ENCODE data around the gene PAGE2. TPM values are rescaled to one million over a fixed set of nuclear protein-coding genes. Genes with fewer than 3 reads are reported as not detected.
"Not testable (repeated sequence)": the region's sequence is repeated elsewhere in the genome, so short reads cannot be mapped to it uniquely, and the experiment has no call there.

PAGE2 gene
- total and polyA plus RNA-seq, 4 donors, result not detected

- ATAC-seq (ENCODE audit: low FRiP score) (no peak), DNase-seq (no peak)
- Histone ChIP-seq H3K4me3 (ENCODE audit: low read length in 2 of 2) (no peak within 1 kb of the TSS), H3K4me1 (ENCODE audit: control insufficient read depth in 1 of 2, insufficient read depth in 2 of 2, low read length in 2 of 2) (no peaks in the 10 kb centered on the region), H3K9me3 (ENCODE audit: control insufficient read depth, low read length) (no peaks in the 10 kb centered on the region), H3K36me3 (ENCODE audit: control insufficient read depth in 1 of 2, insufficient read depth in 2 of 2, low read length in 1 of 2) (no peaks in the 10 kb centered on the region), H3K27ac (ENCODE audit: low read depth in 1 of 2, low read length in 2 of 2) (no peak within 1 kb of the TSS), H3K27me3 (ENCODE audit: control insufficient read depth in 1 of 2, insufficient read depth in 2 of 2, low read length in 1 of 2) (no peaks in the 10 kb centered on the region)
- WGBS, 2 donors, result 75 to 92% methylated on average over 36 of the region's 36 CpGs
- intact Hi-C loops (cut with DNase I), result no loop called here
These were observed 13.9 kb upstream of the PAGE2 start, which contains the start of gene PAGE2B for GRCh38 chrX:55074851-55075467. Gene PAGE2B, plus strand, starts transcription at chrX:55075030. Its CDS starts 1,012 bp downstream, at chrX:55076042.

GRCh38 chrX:55098691-55099090 is 9.9 kb downstream of the PAGE2 start:
- H3K4me1 ChIP-seq (ENCODE audit: control insufficient read depth in 1 of 2, insufficient read depth in 2 of 2, low read length in 2 of 2), result no peaks in the 10 kb centered on the region

GRCh38 chrX:55099162-55099561 is 10.3 kb downstream of the PAGE2 start:
- Histone ChIP-seq H3K27me3 (ENCODE audit: control insufficient read depth in 1 of 2, insufficient read depth in 2 of 2, low read length in 1 of 2) (no peaks in the 10 kb centered on the region), H3K27ac (ENCODE audit: low read depth in 1 of 2, low read length in 2 of 2) (no peak overlapping the region), H3K36me3 (ENCODE audit: control insufficient read depth in 1 of 2, insufficient read depth in 2 of 2, low read length in 1 of 2) (no peaks in the 10 kb centered on the region), H3K4me3 (ENCODE audit: low read length in 2 of 2) (no peak overlapping the region), H3K4me1 (ENCODE audit: control insufficient read depth in 1 of 2, insufficient read depth in 2 of 2, low read length in 2 of 2) (no peaks in the 10 kb centered on the region), H3K9me3 (ENCODE audit: control insufficient read depth, low read length) (no peaks in the 10 kb centered on the region)
- intact Hi-C loops (cut with DNase I), result no loop called here
- no peak for DNase-seq
- no peak for ATAC-seq (ENCODE audit: low FRiP score)
- 51 to 72% methylated on average over 1 of the region's 1 CpG for WGBS, 2 donors

More at GRCh38 chrX:55098691-55099090, 9.9 kb downstream of the PAGE2 start:
- 40 to 43% methylated on average over 2 of the region's 2 CpGs for WGBS, 2 donors
- no peak for ATAC-seq (ENCODE audit: low FRiP score)
- no peaks in the 10 kb centered on the region for H3K36me3 ChIP-seq (ENCODE audit: control insufficient read depth in 1 of 2, insufficient read depth in 2 of 2, low read length in 1 of 2)
- H3K27me3 ChIP-seq (ENCODE audit: control insufficient read depth in 1 of 2, insufficient read depth in 2 of 2, low read length in 1 of 2), result no peaks in the 10 kb centered on the region
- intact Hi-C loops (cut with DNase I), result no loop called here
- H3K27ac ChIP-seq (ENCODE audit: low read depth in 1 of 2, low read length in 2 of 2), result no peak overlapping the region
- no peaks in the 10 kb centered on the region for H3K9me3 ChIP-seq (ENCODE audit: control insufficient read depth, low read length)
- H3K4me3 ChIP-seq (ENCODE audit: low read length in 2 of 2), result no peak overlapping the region
- DNase-seq, result no peak

GRCh38 chrX:55102754-55103153 is 13.9 kb downstream of the PAGE2 start:
- DNase-seq (no peak), ATAC-seq (ENCODE audit: low FRiP score) (no peak)
- intact Hi-C loops (cut with DNase I), result no loop called here
- H3K27me3 ChIP-seq (ENCODE audit: control insufficient read depth in 1 of 2, insufficient read depth in 2 of 2, low read length in 1 of 2), result no peaks in the 10 kb centered on the region
- no peak overlapping the region for H3K27ac ChIP-seq (ENCODE audit: low read depth in 1 of 2, low read length in 2 of 2)
- no peak overlapping the region for H3K4me3 ChIP-seq (ENCODE audit: low read length in 2 of 2)
- H3K4me1 ChIP-seq (ENCODE audit: control insufficient read depth in 1 of 2, insufficient read depth in 2 of 2, low read length in 2 of 2), result no peaks in the 10 kb centered on the region
- no peaks in the 10 kb centered on the region for H3K9me3 ChIP-seq (ENCODE audit: control insufficient read depth, low read length)
- WGBS, 2 donors, result 63 to 85% methylated on average over 3 of the region's 3 CpGs
- H3K36me3 ChIP-seq (ENCODE audit: control insufficient read depth in 1 of 2, insufficient read depth in 2 of 2, low read length in 1 of 2), result no peaks in the 10 kb centered on the region

GRCh38 chrX:55107262-55107661 is 18.4 kb downstream of the PAGE2 start:
- Histone ChIP-seq H3K9me3 (ENCODE audit: control insufficient read depth, low read length) (no peaks in the 10 kb centered on the region), H3K27ac (ENCODE audit: low read depth in 1 of 2, low read length in 2 of 2) (no peak overlapping the region), H3K36me3 (ENCODE audit: control insufficient read depth in 1 of 2, insufficient read depth in 2 of 2, low read length in 1 of 2) (no peaks in the 10 kb centered on the region), H3K27me3 (ENCODE audit: control insufficient read depth in 1 of 2, insufficient read depth in 2 of 2, low read length in 1 of 2) (no peaks in the 10 kb centered on the region), H3K4me3 (ENCODE audit: low read length in 2 of 2) (no peak overlapping the region), H3K4me1 (ENCODE audit: control insufficient read depth in 1 of 2, insufficient read depth in 2 of 2, low read length in 2 of 2) (no peaks in the 10 kb centered on the region)
- ATAC-seq (ENCODE audit: low FRiP score) (no peak), DNase-seq (no peak)
- intact Hi-C loops (cut with DNase I), result no loop called here

- no peaks in the 10 kb centered on the region for H3K27me3 ChIP-seq (ENCODE audit: control insufficient read depth in 1 of 2, insufficient read depth in 2 of 2, low read length in 1 of 2)
- intact Hi-C loops (cut with DNase I), result no loop called here
- no peaks in the 10 kb centered on the region for H3K9me3 ChIP-seq (ENCODE audit: control insufficient read depth, low read length)
- peak overlapping the region in 1 of 2 donors; percentile 19 for H3K27ac ChIP-seq (ENCODE audit: low read depth in 1 of 2, low read length in 2 of 2)
- ATAC-seq (ENCODE audit: low FRiP score), result no peak
- H3K4me3 ChIP-seq (ENCODE audit: low read length in 2 of 2), result no peak overlapping the region
- DNase-seq, result no peak
- H3K36me3 ChIP-seq (ENCODE audit: control insufficient read depth in 1 of 2, insufficient read depth in 2 of 2, low read length in 1 of 2), result no peaks in the 10 kb centered on the region
- no peaks in the 10 kb centered on the region for H3K4me1 ChIP-seq (ENCODE audit: control insufficient read depth in 1 of 2, insufficient read depth in 2 of 2, low read length in 2 of 2)
- WGBS, 2 donors, result 57 to 62% methylated on average over 2 of the region's 2 CpGs
These were observed 19.1 kb downstream of the PAGE2 start for GRCh38 chrX:55107911-55108310.

GRCh38 chrX:55109306-55109705 is 20.5 kb downstream of the PAGE2 start:
- Histone ChIP-seq H3K4me1 (ENCODE audit: control insufficient read depth in 1 of 2, insufficient read depth in 2 of 2, low read length in 2 of 2) (no peaks in the 10 kb centered on the region), H3K27me3 (ENCODE audit: control insufficient read depth in 1 of 2, insufficient read depth in 2 of 2, low read length in 1 of 2) (no peaks in the 10 kb centered on the region), H3K4me3 (ENCODE audit: low read length in 2 of 2) (no peak overlapping the region), H3K9me3 (ENCODE audit: control insufficient read depth, low read length) (no peaks in the 10 kb centered on the region), H3K36me3 (ENCODE audit: control insufficient read depth in 1 of 2, insufficient read depth in 2 of 2, low read length in 1 of 2) (no peaks in the 10 kb centered on the region), H3K27ac (ENCODE audit: low read depth in 1 of 2, low read length in 2 of 2) (no peak overlapping the region)
- DNase-seq (no peak), ATAC-seq (ENCODE audit: low FRiP score) (no peak)
- intact Hi-C loops (cut with DNase I), result no loop called here
- WGBS, 2 donors, result 12 to 37% methylated on average over 7 of the region's 7 CpGs

GRCh38 chrX:55111578-55112254 is 22.9 kb downstream of the PAGE2 start:
- H3K4me1 ChIP-seq (ENCODE audit: control insufficient read depth in 1 of 2, insufficient read depth in 2 of 2, low read length in 2 of 2), result no peaks in the 10 kb centered on the region
- intact Hi-C loops (cut with DNase I), result no loop called here
- ATAC-seq (ENCODE audit: low FRiP score) (no peak), DNase-seq (no peak)
- H3K27me3 ChIP-seq (ENCODE audit: control insufficient read depth in 1 of 2, insufficient read depth in 2 of 2, low read length in 1 of 2), result no peaks in the 10 kb centered on the region
- H3K27ac ChIP-seq (ENCODE audit: low read depth in 1 of 2, low read length in 2 of 2), result no peak overlapping the region
- no peaks in the 10 kb centered on the region for H3K36me3 ChIP-seq (ENCODE audit: control insufficient read depth in 1 of 2, insufficient read depth in 2 of 2, low read length in 1 of 2)
- H3K9me3 ChIP-seq (ENCODE audit: control insufficient read depth, low read length), result no peaks in the 10 kb centered on the region
- WGBS, 2 donors, result 69 to 79% methylated on average over 8 of the region's 8 CpGs
- no peak overlapping the region for H3K4me3 ChIP-seq (ENCODE audit: low read length in 2 of 2)

- intact Hi-C loops (cut with DNase I); ATAC-seq (ENCODE audit: low FRiP score); H3K27me3 ChIP-seq (ENCODE audit: control insufficient read depth in 1 of 2, insufficient read depth in 2 of 2, low read length in 1 of 2); H3K36me3 ChIP-seq (ENCODE audit: control insufficient read depth in 1 of 2, insufficient read depth in 2 of 2, low read length in 1 of 2); H3K4me1 ChIP-seq (ENCODE audit: control insufficient read depth in 1 of 2, insufficient read depth in 2 of 2, low read length in 2 of 2); H3K4me3 ChIP-seq (ENCODE audit: low read length in 2 of 2); H3K9me3 ChIP-seq (ENCODE audit: control insufficient read depth, low read length); DNase-seq; H3K27ac ChIP-seq (ENCODE audit: low read depth in 1 of 2, low read length in 2 of 2): not testable (repeated sequence)
- 56 to 68% methylated on average over 7 of the region's 7 CpGs for WGBS, 2 donors
These were observed 27.8 kb downstream of the PAGE2 start for GRCh38 chrX:55116589-55116988.

All from aorta (tissue), 5 donors.